ENCODE results near the gene TMED6.

Gene TMED6

GRCh38 chr16:69348222-69348621 lies 3.4 kb downstream of the TMED6 start:
- H3K9me3 ChIP-seq (ENCODE audit: insufficient read depth, low read depth, low read length): no peaks in the 10 kb centered on the region
- WGBS (ENCODE audit: extremely low coverage, insufficient coverage, insufficient read length): no CpG with 5 or more reads among the region's 6 CpGs

DNA sequence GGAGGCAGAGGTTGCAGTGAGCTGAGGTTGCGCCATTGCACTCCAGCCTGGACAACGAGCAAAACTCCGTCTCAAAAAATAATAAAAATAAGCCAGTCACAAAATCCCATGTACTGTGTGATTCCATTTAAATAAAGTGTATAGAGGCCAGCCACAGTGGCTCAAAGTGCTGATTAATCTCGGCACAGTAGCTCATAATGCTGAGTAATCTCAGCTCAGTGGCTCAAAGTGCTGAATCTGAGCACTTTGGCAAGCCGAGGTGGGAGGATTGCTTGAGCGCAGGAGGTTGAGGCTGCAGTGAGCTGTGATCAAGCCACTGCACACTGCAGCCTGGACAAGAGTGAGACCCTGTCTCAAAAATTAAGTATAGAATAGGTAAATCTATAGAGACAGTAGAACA lies 4.9 kb downstream of the TMED6 start:
- Histone ChIP-seq H3K36me3 (ENCODE audit: control insufficient read depth in 1 of 2, insufficient read depth in 2 of 2, low read length in 2 of 2) (peaks cover 3 to 13% of the 10 kb centered on the region in 2 experiments), H2BK12ac (ENCODE audit: low read length) (no peak overlapping the region), H3K79me1 (ENCODE audit: low read length) (no peaks in the 10 kb centered on the region), H3K23ac (ENCODE audit: low read length) (no peak overlapping the region), H4K12ac (ENCODE audit: low read depth, low read length) (no peak overlapping the region), H4K91ac (ENCODE audit: low read depth, low read length) (no peak overlapping the region), H2BK120ac (ENCODE audit: insufficient read depth, low read length, poor library complexity) (no peak overlapping the region), H3K27me3 (ENCODE audit: insufficient read depth, low read length) (no peaks in the 10 kb centered on the region), H3K4me3 (ENCODE audit: low read depth, low read length) (no peak overlapping the region), H3K4ac (ENCODE audit: low read depth, low read length) (no peak overlapping the region), H3K27ac (ENCODE audit: low read depth, low read length) (no peak overlapping the region), H4K8ac (ENCODE audit: low read depth, low read length) (no peak overlapping the region), H3K9ac (ENCODE audit: low read length) (no peak overlapping the region), H3K9me3 (ENCODE audit: insufficient read depth, low read depth, low read length) (no peaks in the 10 kb centered on the region), H3K14ac (ENCODE audit: low read length) (no peak overlapping the region), H2AK5ac (ENCODE audit: low read length) (no peak overlapping the region), H2BK5ac (ENCODE audit: low read depth, low read length, poor library complexity) (no peak overlapping the region), H3K18ac (ENCODE audit: low read length) (no peak overlapping the region), H3K79me2 (ENCODE audit: control insufficient read depth, insufficient read depth, low read length, poor library complexity) (no peaks in the 10 kb centered on the region), H2AFZ (ENCODE audit: insufficient read depth, low read length, poor library complexity) (no peak overlapping the region), H3K4me2 (ENCODE audit: low read length) (no peak overlapping the region), H3K4me1 (ENCODE audit: control insufficient read depth in 1 of 2, insufficient read depth in 2 of 2, low read length in 2 of 2) (no peaks in the 10 kb centered on the region)
- DNase-seq: no peak
- WGBS (ENCODE audit: extremely low coverage, insufficient coverage, insufficient read length): no CpG with 5 or more reads among the region's 6 CpGs

More at GRCh38 chr16:69348222-69348621, 3.4 kb downstream of the TMED6 start:
- H4K12ac ChIP-seq (ENCODE audit: low read depth, low read length): no peak overlapping the region
- no peak overlapping the region for H4K8ac ChIP-seq (ENCODE audit: low read depth, low read length)
- H2AFZ ChIP-seq (ENCODE audit: insufficient read depth, low read length, poor library complexity): no peak overlapping the region
- H2BK12ac ChIP-seq (ENCODE audit: low read length): no peak overlapping the region
- peaks cover 3 to 11% of the 10 kb centered on the region in 2 experiments for H3K36me3 ChIP-seq (ENCODE audit: control insufficient read depth in 1 of 2, insufficient read depth in 2 of 2, low read length in 2 of 2)
- no peak overlapping the region for H3K14ac ChIP-seq (ENCODE audit: low read length)
- H3K9ac ChIP-seq (ENCODE audit: low read length): no peak overlapping the region
- no peak overlapping the region for H4K91ac ChIP-seq (ENCODE audit: low read depth, low read length)
- H3K23ac ChIP-seq (ENCODE audit: low read length): no peak overlapping the region
- H3K4me1 ChIP-seq (ENCODE audit: control insufficient read depth in 1 of 2, insufficient read depth in 2 of 2, low read length in 2 of 2): no peaks in the 10 kb centered on the region
- H3K79me1 ChIP-seq (ENCODE audit: low read length): no peaks in the 10 kb centered on the region
- no peak overlapping the region for H2BK5ac ChIP-seq (ENCODE audit: low read depth, low read length, poor library complexity)
- H3K79me2 ChIP-seq (ENCODE audit: control insufficient read depth, insufficient read depth, low read length, poor library complexity): no peaks in the 10 kb centered on the region
- no peak overlapping the region for H3K4me3 ChIP-seq (ENCODE audit: low read depth, low read length)
- no peak overlapping the region for H2BK120ac ChIP-seq (ENCODE audit: insufficient read depth, low read length, poor library complexity)
- no peak overlapping the region for H2AK5ac ChIP-seq (ENCODE audit: low read length)
- no peak for DNase-seq
- H3K4ac ChIP-seq (ENCODE audit: low read depth, low read length): no peak overlapping the region
- H3K18ac ChIP-seq (ENCODE audit: low read length): no peak overlapping the region
- H3K4me2 ChIP-seq (ENCODE audit: low read length): no peak overlapping the region
- H3K27me3 ChIP-seq (ENCODE audit: insufficient read depth, low read length): no peaks in the 10 kb centered on the region
- no peak overlapping the region for H3K27ac ChIP-seq (ENCODE audit: low read depth, low read length)

DNA sequence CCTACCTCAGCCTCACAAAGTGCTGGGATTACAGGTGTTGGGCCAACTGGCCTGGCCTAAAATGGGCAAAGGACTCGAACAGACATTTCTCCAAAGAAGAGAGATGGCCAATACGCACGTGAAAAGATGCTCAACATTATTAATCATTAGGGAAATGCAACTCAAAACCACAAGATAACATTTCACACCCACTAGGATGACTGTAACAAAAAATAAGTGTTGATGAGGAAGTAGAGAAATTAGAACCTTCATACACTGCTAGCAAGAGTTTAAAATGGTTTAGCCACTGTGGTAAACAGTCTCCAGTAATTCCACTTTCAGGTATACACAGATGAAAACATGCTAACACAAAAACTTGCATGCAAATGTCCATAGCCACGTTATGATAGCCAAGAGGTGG lies 5.7 kb downstream of the TMED6 start:
- Histone ChIP-seq H2BK12ac (ENCODE audit: low read length) (no peak overlapping the region), H3K79me2 (ENCODE audit: control insufficient read depth, insufficient read depth, low read length, poor library complexity) (no peaks in the 10 kb centered on the region), H3K4ac (ENCODE audit: low read depth, low read length) (no peak overlapping the region), H4K12ac (ENCODE audit: low read depth, low read length) (no peak overlapping the region), H2AK5ac (ENCODE audit: low read length) (no peak overlapping the region), H3K23ac (ENCODE audit: low read length) (no peak overlapping the region), H3K4me3 (ENCODE audit: low read depth, low read length) (no peak overlapping the region), H3K4me1 (ENCODE audit: control insufficient read depth in 1 of 2, insufficient read depth in 2 of 2, low read length in 2 of 2) (no peaks in the 10 kb centered on the region), H3K14ac (ENCODE audit: low read length) (no peak overlapping the region), H3K9ac (ENCODE audit: low read length) (no peak overlapping the region), H4K91ac (ENCODE audit: low read depth, low read length) (no peak overlapping the region), H3K9me3 (ENCODE audit: insufficient read depth, low read depth, low read length) (no peaks in the 10 kb centered on the region), H3K27ac (ENCODE audit: low read depth, low read length) (no peak overlapping the region), H2BK5ac (ENCODE audit: low read depth, low read length, poor library complexity) (no peak overlapping the region), H3K4me2 (ENCODE audit: low read length) (no peak overlapping the region), H3K79me1 (ENCODE audit: low read length) (no peaks in the 10 kb centered on the region), H2BK120ac (ENCODE audit: insufficient read depth, low read length, poor library complexity) (no peak overlapping the region), H3K27me3 (ENCODE audit: insufficient read depth, low read length) (no peaks in the 10 kb centered on the region), H4K8ac (ENCODE audit: low read depth, low read length) (no peak overlapping the region), H2AFZ (ENCODE audit: insufficient read depth, low read length, poor library complexity) (no peak overlapping the region), H3K18ac (ENCODE audit: low read length) (no peak overlapping the region), H3K36me3 (ENCODE audit: control insufficient read depth in 1 of 2, insufficient read depth in 2 of 2, low read length in 2 of 2) (peaks cover 3 to 17% of the 10 kb centered on the region in 2 experiments)
- no CpG with 5 or more reads among the region's 4 CpGs for WGBS (ENCODE audit: extremely low coverage, insufficient coverage, insufficient read length)
- DNase-seq: no peak

- Histone ChIP-seq H3K23ac (ENCODE audit: low read length) (no peak overlapping the region), H3K4me1 (ENCODE audit: control insufficient read depth in 1 of 2, insufficient read depth in 2 of 2, low read length in 2 of 2) (peaks cover 2 to 4% of the 10 kb centered on the region in 2 experiments), H4K8ac (ENCODE audit: low read depth, low read length) (no peak overlapping the region), H3K4ac (ENCODE audit: low read depth, low read length) (no peak overlapping the region), H2AFZ (ENCODE audit: insufficient read depth, low read length, poor library complexity) (no peak overlapping the region), H3K27ac (ENCODE audit: low read depth, low read length) (no peak overlapping the region), H2BK12ac (ENCODE audit: low read length) (no peak overlapping the region), H2AK5ac (ENCODE audit: low read length) (no peak overlapping the region), H3K4me2 (ENCODE audit: low read length) (no peak overlapping the region), H4K91ac (ENCODE audit: low read depth, low read length) (no peak overlapping the region), H3K36me3 (ENCODE audit: control insufficient read depth in 1 of 2, insufficient read depth in 2 of 2, low read length in 2 of 2) (peaks cover 3 to 12% of the 10 kb centered on the region in 2 experiments), H4K12ac (ENCODE audit: low read depth, low read length) (no peak overlapping the region), H3K14ac (ENCODE audit: low read length) (no peak overlapping the region), H3K79me2 (ENCODE audit: control insufficient read depth, insufficient read depth, low read length, poor library complexity) (peaks cover 8% of the 10 kb centered on the region), H2BK5ac (ENCODE audit: low read depth, low read length, poor library complexity) (no peak overlapping the region), H3K4me3 (ENCODE audit: low read depth, low read length) (no peak overlapping the region), H3K18ac (ENCODE audit: low read length) (no peak overlapping the region), H3K79me1 (ENCODE audit: low read length) (peaks cover 6% of the 10 kb centered on the region), H3K9me3 (ENCODE audit: insufficient read depth, low read depth, low read length) (no peaks in the 10 kb centered on the region), H3K27me3 (ENCODE audit: insufficient read depth, low read length) (no peaks in the 10 kb centered on the region), H2BK120ac (ENCODE audit: insufficient read depth, low read length, poor library complexity) (no peak overlapping the region), H3K9ac (ENCODE audit: low read length) (no peak overlapping the region)
- WGBS (ENCODE audit: extremely low coverage, insufficient coverage, insufficient read length): no CpG with 5 or more reads among the region's 5 CpGs
- no peak for DNase-seq
These were observed 7.4 kb downstream of the TMED6 start for GRCh38 chr16:69344171-69344570.
